GM18519 (cell line): Measurements from ENCODE around the gene CHSY1.

Source experiments
- ATAC-seq: cut with Tn5 transposase; IDR thresholded peaks from one replicate; pipeline ENCODE4 v1.9.1; 2021; ENCODE audit warnings: mild to moderate bottlenecking, moderate library complexity; ENCODE audit not compliant: unreplicated experiment, low FRiP score

CHSY1 gene

GRCh38 chr15:101175401-101175800, 76.4 kb downstream of the CHSY1 start:
- ATAC-seq, result no peak

GRCh38 chr15:101174152-101174920, 77.5 kb downstream of the CHSY1 start:
- ATAC-seq, result no peak

- no peak for ATAC-seq
Measured at GRCh38 chr15:101173233-101174119, 78.4 kb downstream of the CHSY1 start.

GRCh38 chr15:101172501-101173071, 79.3 kb downstream of the CHSY1 start:
- no peak for ATAC-seq

- ATAC-seq, result no peak
Measured at GRCh38 chr15:101171954-101172353, 79.9 kb downstream of the CHSY1 start.

- ATAC-seq, result no peak
Measured at GRCh38 chr15:101170568-101171350, 81.1 kb downstream of the CHSY1 start.

GRCh38 chr15:101169495-101170071, 82.3 kb downstream of the CHSY1 start:
- ATAC-seq, result no peak

- ATAC-seq, result no peak
Measured at GRCh38 chr15:101168898-101169494, 82.9 kb downstream of the CHSY1 start.

GRCh38 chr15:101168463-101168824, 83.4 kb downstream of the CHSY1 start:
- ATAC-seq, result no peak

GRCh38 chr15:101167753-101168462, 83.9 kb downstream of the CHSY1 start:
- ATAC-seq, result no peak

- ATAC-seq, result no peak
Measured at GRCh38 chr15:101167411-101167752, 84.5 kb downstream of the CHSY1 start.

- ATAC-seq, result no peak
Measured at GRCh38 chr15:101165905-101166471, 85.9 kb downstream of the CHSY1 start.

- no peak for ATAC-seq
Measured at GRCh38 chr15:101162701-101163483, 89.0 kb downstream of the CHSY1 start.

GRCh38 chr15:101161656-101162055, 90.2 kb downstream of the CHSY1 start:
- no peak for ATAC-seq

- no peak for ATAC-seq
Measured at GRCh38 chr15:101159936-101160815, 91.7 kb downstream of the CHSY1 start.

- ATAC-seq, result no peak
Measured at GRCh38 chr15:101159096-101159935, 92.5 kb downstream of the CHSY1 start.
